ENCODE measurements around the gene TTI1. TPM values are rescaled to one million over a fixed set of nuclear protein-coding genes. Genes with fewer than 3 reads are reported as not detected.

The TTI1 gene
- total and polyA plus RNA-seq, 2 experiments from 2014 or later = 17.8 to 56.4 TPM

DNA sequence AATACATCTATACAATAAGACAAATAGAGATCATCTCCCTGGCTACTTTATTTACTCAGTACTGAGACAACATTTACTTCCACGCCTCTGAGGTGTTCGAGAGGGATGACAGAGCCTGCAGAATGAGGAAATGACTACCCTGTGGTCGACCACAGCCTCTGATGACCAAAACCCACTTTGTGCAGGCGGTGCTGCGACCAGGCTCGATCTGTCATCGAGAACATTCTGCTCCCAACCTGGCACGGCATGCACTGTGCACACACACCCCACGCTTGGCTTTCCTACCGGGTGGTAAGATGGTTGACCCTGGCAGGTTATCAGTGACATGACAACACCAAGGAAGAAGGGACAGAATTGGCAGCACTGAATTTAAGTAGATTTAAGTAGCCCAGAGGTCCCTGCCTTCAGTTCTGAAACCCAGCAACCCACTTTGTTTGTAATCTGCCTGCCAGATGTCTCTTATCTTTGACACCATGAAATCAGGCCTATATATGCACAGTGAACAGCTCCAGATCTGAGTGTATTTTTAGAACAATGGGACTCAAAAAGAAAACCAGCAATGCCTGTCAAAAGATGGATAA, 42.6 kb downstream of the TTI1 start:
- Mint-ChIP-seq H3K9me3 (no peaks in the 10 kb centered on the region), H3K36me3 (ENCODE audit: low read depth) (peaks cover 35% of the 10 kb centered on the region), H3K4me1 (peaks cover 13% of the 10 kb centered on the region; the same call in 2 of the 3 replicates), H3K4me3 (no peak overlapping the region), H3K27ac (no peak overlapping the region), H3K27me3 (ENCODE audit: insufficient read depth, low read depth, poor library complexity) (peaks cover 3% of the 10 kb centered on the region)
- Histone ChIP-seq H2AFZ (no peak overlapping the region), H3K4me1 (ENCODE audit: insufficient read depth) (peaks cover 5% of the 10 kb centered on the region; the same call in 1 of the 2 replicates), H3K4me2 (no peak overlapping the region), H3K4me3 (no peak overlapping the region), H3K36me3 (ENCODE audit: insufficient read depth) (peaks cover 9% of the 10 kb centered on the region), H3K9me2 (ENCODE audit: insufficient read depth) (no peaks in the 10 kb centered on the region), H3K27me3 (ENCODE audit: insufficient read depth) (no peaks in the 10 kb centered on the region), H3F3A (replicated peaks; ENCODE audit: low read depth) (no peaks in the 10 kb centered on the region), H4K20me1 (replicated peaks; ENCODE audit: insufficient read depth) (peaks cover 8% of the 10 kb centered on the region), H3K79me2 (replicated peaks; ENCODE audit: insufficient read depth) (no peaks in the 10 kb centered on the region), H3K27ac (ENCODE audit: low read depth) (no peak overlapping the region)
- TF ChIP-seq EZH2 (IDR thresholded peaks at IDR 0.05; ENCODE audit: low read depth, unreplicated experiment) (no peak), CREB1 (CRISPR knock-in tag; IDR thresholded peaks at IDR 0.05; ENCODE audit: low read depth) (no peak), ZNF331 (CRISPR knock-in tag; IDR thresholded peaks at IDR 0.05; ENCODE audit: low read depth) (no peak), NANOG (IDR thresholded peaks at IDR 0.05; ENCODE audit: borderline replicate concordance) (no peak), ZNF114 (CRISPR knock-in tag; IDR thresholded peaks at IDR 0.05) (no peak), STAT1 (IDR thresholded peaks at IDR 0.05; ENCODE audit: unreplicated experiment) (no peak), POLR2AphosphoS5 (IDR thresholded peaks at IDR 0.05; ENCODE audit: low read depth) (no peak), JUNB (IDR thresholded peaks at IDR 0.05; ENCODE audit: unreplicated experiment) (no peak), EZH2phosphoT487 (IDR thresholded peaks at IDR 0.05; ENCODE audit: unreplicated experiment) (no peak)
- TF ChIP-seq, protein P1, sequence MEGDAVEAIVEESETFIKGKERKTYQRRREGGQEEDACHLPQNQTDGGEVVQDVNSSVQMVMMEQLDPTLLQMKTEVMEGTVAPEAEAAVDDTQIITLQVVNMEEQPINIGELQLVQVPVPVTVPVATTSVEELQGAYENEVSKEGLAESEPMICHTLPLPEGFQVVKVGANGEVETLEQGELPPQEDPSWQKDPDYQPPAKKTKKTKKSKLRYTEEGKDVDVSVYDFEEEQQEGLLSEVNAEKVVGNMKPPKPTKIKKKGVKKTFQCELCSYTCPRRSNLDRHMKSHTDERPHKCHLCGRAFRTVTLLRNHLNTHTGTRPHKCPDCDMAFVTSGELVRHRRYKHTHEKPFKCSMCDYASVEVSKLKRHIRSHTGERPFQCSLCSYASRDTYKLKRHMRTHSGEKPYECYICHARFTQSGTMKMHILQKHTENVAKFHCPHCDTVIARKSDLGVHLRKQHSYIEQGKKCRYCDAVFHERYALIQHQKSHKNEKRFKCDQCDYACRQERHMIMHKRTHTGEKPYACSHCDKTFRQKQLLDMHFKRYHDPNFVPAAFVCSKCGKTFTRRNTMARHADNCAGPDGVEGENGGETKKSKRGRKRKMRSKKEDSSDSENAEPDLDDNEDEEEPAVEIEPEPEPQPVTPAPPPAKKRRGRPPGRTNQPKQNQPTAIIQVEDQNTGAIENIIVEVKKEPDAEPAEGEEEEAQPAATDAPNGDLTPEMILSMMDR (conservative IDR thresholded peaks at IDR 0.05; ENCODE audit: low read depth in 2 of 2) = no peak
- TF ChIP-seq, protein P2, sequence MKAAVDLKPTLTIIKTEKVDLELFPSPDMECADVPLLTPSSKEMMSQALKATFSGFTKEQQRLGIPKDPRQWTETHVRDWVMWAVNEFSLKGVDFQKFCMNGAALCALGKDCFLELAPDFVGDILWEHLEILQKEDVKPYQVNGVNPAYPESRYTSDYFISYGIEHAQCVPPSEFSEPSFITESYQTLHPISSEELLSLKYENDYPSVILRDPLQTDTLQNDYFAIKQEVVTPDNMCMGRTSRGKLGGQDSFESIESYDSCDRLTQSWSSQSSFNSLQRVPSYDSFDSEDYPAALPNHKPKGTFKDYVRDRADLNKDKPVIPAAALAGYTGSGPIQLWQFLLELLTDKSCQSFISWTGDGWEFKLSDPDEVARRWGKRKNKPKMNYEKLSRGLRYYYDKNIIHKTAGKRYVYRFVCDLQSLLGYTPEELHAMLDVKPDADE (IDR thresholded peaks at IDR 0.05) = no peak
- TF ChIP-seq, protein P3, sequence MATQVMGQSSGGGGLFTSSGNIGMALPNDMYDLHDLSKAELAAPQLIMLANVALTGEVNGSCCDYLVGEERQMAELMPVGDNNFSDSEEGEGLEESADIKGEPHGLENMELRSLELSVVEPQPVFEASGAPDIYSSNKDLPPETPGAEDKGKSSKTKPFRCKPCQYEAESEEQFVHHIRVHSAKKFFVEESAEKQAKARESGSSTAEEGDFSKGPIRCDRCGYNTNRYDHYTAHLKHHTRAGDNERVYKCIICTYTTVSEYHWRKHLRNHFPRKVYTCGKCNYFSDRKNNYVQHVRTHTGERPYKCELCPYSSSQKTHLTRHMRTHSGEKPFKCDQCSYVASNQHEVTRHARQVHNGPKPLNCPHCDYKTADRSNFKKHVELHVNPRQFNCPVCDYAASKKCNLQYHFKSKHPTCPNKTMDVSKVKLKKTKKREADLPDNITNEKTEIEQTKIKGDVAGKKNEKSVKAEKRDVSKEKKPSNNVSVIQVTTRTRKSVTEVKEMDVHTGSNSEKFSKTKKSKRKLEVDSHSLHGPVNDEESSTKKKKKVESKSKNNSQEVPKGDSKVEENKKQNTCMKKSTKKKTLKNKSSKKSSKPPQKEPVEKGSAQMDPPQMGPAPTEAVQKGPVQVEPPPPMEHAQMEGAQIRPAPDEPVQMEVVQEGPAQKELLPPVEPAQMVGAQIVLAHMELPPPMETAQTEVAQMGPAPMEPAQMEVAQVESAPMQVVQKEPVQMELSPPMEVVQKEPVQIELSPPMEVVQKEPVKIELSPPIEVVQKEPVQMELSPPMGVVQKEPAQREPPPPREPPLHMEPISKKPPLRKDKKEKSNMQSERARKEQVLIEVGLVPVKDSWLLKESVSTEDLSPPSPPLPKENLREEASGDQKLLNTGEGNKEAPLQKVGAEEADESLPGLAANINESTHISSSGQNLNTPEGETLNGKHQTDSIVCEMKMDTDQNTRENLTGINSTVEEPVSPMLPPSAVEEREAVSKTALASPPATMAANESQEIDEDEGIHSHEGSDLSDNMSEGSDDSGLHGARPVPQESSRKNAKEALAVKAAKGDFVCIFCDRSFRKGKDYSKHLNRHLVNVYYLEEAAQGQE (IDR thresholded peaks at IDR 0.05; ENCODE audit: unreplicated experiment) = no peak
- TF ChIP-seq, protein P4, sequence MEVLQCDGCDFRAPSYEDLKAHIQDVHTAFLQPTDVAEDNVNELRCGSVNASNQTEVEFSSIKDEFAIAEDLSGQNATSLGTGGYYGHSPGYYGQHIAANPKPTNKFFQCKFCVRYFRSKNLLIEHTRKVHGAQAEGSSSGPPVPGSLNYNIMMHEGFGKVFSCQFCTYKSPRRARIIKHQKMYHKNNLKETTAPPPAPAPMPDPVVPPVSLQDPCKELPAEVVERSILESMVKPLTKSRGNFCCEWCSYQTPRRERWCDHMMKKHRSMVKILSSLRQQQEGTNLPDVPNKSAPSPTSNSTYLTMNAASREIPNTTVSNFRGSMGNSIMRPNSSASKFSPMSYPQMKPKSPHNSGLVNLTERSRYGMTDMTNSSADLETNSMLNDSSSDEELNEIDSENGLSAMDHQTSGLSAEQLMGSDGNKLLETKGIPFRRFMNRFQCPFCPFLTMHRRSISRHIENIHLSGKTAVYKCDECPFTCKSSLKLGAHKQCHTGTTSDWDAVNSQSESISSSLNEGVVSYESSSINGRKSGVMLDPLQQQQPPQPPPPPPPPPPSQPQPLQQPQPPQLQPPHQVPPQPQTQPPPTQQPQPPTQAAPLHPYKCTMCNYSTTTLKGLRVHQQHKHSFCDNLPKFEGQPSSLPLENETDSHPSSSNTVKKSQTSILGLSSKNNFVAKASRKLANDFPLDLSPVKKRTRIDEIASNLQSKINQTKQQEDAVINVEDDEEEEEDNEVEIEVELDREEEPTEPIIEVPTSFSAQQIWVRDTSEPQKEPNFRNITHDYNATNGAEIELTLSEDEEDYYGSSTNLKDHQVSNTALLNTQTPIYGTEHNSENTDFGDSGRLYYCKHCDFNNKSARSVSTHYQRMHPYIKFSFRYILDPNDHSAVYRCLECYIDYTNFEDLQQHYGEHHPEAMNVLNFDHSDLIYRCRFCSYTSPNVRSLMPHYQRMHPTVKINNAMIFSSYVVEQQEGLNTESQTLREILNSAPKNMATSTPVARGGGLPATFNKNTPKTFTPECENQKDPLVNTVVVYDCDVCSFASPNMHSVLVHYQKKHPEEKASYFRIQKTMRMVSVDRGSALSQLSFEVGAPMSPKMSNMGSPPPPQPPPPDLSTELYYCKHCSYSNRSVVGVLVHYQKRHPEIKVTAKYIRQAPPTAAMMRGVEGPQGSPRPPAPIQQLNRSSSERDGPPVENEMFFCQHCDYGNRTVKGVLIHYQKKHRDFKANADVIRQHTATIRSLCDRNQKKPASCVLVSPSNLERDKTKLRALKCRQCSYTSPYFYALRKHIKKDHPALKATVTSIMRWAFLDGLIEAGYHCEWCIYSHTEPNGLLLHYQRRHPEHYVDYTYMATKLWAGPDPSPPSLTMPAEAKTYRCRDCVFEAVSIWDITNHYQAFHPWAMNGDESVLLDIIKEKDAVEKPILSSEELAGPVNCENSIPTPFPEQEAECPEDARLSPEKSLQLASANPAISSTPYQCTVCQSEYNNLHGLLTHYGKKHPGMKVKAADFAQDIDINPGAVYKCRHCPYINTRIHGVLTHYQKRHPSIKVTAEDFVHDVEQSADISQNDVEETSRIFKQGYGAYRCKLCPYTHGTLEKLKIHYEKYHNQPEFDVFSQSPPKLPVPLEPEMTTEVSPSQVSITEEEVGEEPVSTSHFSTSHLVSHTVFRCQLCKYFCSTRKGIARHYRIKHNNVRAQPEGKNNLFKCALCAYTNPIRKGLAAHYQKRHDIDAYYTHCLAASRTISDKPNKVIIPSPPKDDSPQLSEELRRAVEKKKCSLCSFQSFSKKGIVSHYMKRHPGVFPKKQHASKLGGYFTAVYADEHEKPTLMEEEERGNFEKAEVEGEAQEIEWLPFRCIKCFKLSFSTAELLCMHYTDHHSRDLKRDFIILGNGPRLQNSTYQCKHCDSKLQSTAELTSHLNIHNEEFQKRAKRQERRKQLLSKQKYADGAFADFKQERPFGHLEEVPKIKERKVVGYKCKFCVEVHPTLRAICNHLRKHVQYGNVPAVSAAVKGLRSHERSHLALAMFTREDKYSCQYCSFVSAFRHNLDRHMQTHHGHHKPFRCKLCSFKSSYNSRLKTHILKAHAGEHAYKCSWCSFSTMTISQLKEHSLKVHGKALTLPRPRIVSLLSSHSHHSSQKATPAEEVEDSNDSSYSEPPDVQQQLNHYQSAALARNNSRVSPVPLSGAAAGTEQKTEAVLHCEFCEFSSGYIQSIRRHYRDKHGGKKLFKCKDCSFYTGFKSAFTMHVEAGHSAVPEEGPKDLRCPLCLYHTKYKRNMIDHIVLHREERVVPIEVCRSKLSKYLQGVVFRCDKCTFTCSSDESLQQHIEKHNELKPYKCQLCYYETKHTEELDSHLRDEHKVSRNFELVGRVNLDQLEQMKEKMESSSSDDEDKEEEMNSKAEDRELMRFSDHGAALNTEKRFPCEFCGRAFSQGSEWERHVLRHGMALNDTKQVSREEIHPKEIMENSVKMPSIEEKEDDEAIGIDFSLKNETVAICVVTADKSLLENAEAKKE (CRISPR knock-in tag; IDR thresholded peaks at IDR 0.05) = no peak
- DNase-seq (ENCODE audit: low spot score) (no peak), ATAC-seq (no peak)
